HUES64 (cell line): ENCODE data around the gene LLGL1.

Source experiments
- H3K27ac ChIP-seq: 2 replicates; pipeline ENCODE4 v1.7.0; 2013; ENCODE audit warnings: low read depth, low read length, inconsistent platforms
- H3K27me3 ChIP-seq: 2 replicates; pipeline ENCODE4 v1.6.1; 2013; ENCODE audit warnings: mild to moderate bottlenecking, low read length; ENCODE audit not compliant: insufficient read depth
- H3K36me3 ChIP-seq: 2 replicates; pipeline ENCODE4 v1.6.1; 2013; ENCODE audit warnings: mild to moderate bottlenecking, low read length; ENCODE audit not compliant: insufficient read depth
- H3K4me1 ChIP-seq: 2 replicates; pipeline ENCODE4 v1.6.1; 2013; ENCODE audit warnings: mild to moderate bottlenecking, low read length, moderate library complexity; ENCODE audit not compliant: insufficient read depth
- H3K4me3 ChIP-seq: 2 replicates; pipeline ENCODE4 v1.5.1; 2013; ENCODE audit warnings: mild to moderate bottlenecking, low read length, moderate library complexity
- H3K9ac ChIP-seq: 2 replicates; pipeline ENCODE4 v1.6.1; 2013; ENCODE audit warnings: mild to moderate bottlenecking, low read depth, low read length
- H3K9me3 ChIP-seq: 2 replicates; pipeline ENCODE4 v1.6.1; 2013; ENCODE audit warnings: low read depth, low read length; ENCODE audit not compliant: insufficient read depth
- WGBS: fragments of 150-250, 120-280 bp; methylation state at CpG from one replicate; pipeline ENCODE4 v1.1.7; 2013; ENCODE audit warnings: missing lambda C conversion rate; 5-methylcytosine and 5-hydroxymethylcytosine counted together

LLGL1 gene

GRCh38 chr17:18184143-18185031 is 41.0 kb upstream of the LLGL1 start:
- H3K4me1 ChIP-seq: peaks cover 31% of the 10 kb centered on the region
- peaks cover 30% of the 10 kb centered on the region for H3K36me3 ChIP-seq
- H3K27me3 ChIP-seq: no peaks in the 10 kb centered on the region
- H3K27ac ChIP-seq: peak overlapping the region; percentile 98; the same call in 1 of the 2 replicates
- no peaks in the 10 kb centered on the region for H3K9me3 ChIP-seq
- WGBS: 2% methylated on average over 92 of the region's 92 CpGs
- peak overlapping the region; percentile 91 for H3K4me3 ChIP-seq
- peak overlapping the region; percentile 87 for H3K9ac ChIP-seq

- Histone ChIP-seq H3K9me3 (no peaks in the 10 kb centered on the region), H3K27ac (no peak overlapping the region), H3K4me3 (peak overlapping the region; percentile 91), H3K27me3 (no peaks in the 10 kb centered on the region), H3K4me1 (peaks cover 31% of the 10 kb centered on the region), H3K9ac (0 out of 2 replicates have a peak overlapping the region, but pooled peaks have one; percentile 87), H3K36me3 (peaks cover 30% of the 10 kb centered on the region)
- WGBS: 44% methylated on average over 3 of the region's 3 CpGs
Observed at GRCh38 chr17:18185391-18185790, 40.0 kb upstream of the LLGL1 start.

GRCh38 chr17:18185832-18186626 is 39.4 kb upstream of the LLGL1 start:
- H3K4me3 ChIP-seq: peak overlapping the region; percentile 91
- WGBS: 83% methylated on average over 9 of the region's 10 CpGs

GRCh38 chr17:18186627-18186982 is 38.8 kb upstream of the LLGL1 start:
- peaks cover 30% of the 10 kb centered on the region for H3K36me3 ChIP-seq
- H3K27me3 ChIP-seq: no peaks in the 10 kb centered on the region
- 0 out of 2 replicates have a peak overlapping the region, but pooled peaks have one; percentile 4 for H3K9ac ChIP-seq
- peaks cover 31% of the 10 kb centered on the region for H3K4me1 ChIP-seq
- H3K9me3 ChIP-seq: no peaks in the 10 kb centered on the region
- peak overlapping the region; percentile 91 for H3K4me3 ChIP-seq
- 86% methylated on average over 1 of the region's 1 CpG for WGBS
- no peak overlapping the region for H3K27ac ChIP-seq

More at GRCh38 chr17:18185832-18186626, 39.4 kb upstream of the LLGL1 start:
- H3K27me3 ChIP-seq: no peaks in the 10 kb centered on the region
- H3K9me3 ChIP-seq: no peaks in the 10 kb centered on the region
- H3K4me1 ChIP-seq: peaks cover 31% of the 10 kb centered on the region
- no peak overlapping the region for H3K27ac ChIP-seq
- peaks cover 30% of the 10 kb centered on the region for H3K36me3 ChIP-seq
- peak overlapping the region; percentile 4; the same call in 1 of the 2 replicates for H3K9ac ChIP-seq

- peak overlapping the region; percentile 91 for H3K4me3 ChIP-seq
- H3K27ac ChIP-seq: no peak overlapping the region
- H3K9me3 ChIP-seq: no peaks in the 10 kb centered on the region
- 81% methylated on average over 2 of the region's 2 CpGs for WGBS
- H3K9ac ChIP-seq: no peak overlapping the region
- H3K4me1 ChIP-seq: peaks cover 28% of the 10 kb centered on the region
- H3K36me3 ChIP-seq: peaks cover 31% of the 10 kb centered on the region
- H3K27me3 ChIP-seq: no peaks in the 10 kb centered on the region
Observed at GRCh38 chr17:18187226-18187625, 38.2 kb upstream of the LLGL1 start.

- Histone ChIP-seq H3K4me1 (peaks cover 27% of the 10 kb centered on the region), H3K9ac (no peak overlapping the region; the same call in 1 of the 2 replicates), H3K9me3 (no peaks in the 10 kb centered on the region), H3K27me3 (no peaks in the 10 kb centered on the region), H3K27ac (no peak overlapping the region), H3K36me3 (peaks cover 38% of the 10 kb centered on the region), H3K4me3 (no peak overlapping the region)
- 93% methylated on average over 9 of the region's 9 CpGs for WGBS
Observed at GRCh38 chr17:18187821-18188761, 37.3 kb upstream of the LLGL1 start.

GRCh38 chr17:18190628-18191235 is 34.7 kb upstream of the LLGL1 start:
- H3K27ac ChIP-seq: no peak overlapping the region
- no peaks in the 10 kb centered on the region for H3K9me3 ChIP-seq
- WGBS: 92% methylated on average over 3 of the region's 3 CpGs
- H3K9ac ChIP-seq: no peak overlapping the region
- H3K4me3 ChIP-seq: no peak overlapping the region
- H3K36me3 ChIP-seq: peaks cover 53% of the 10 kb centered on the region
- H3K27me3 ChIP-seq: no peaks in the 10 kb centered on the region
- H3K4me1 ChIP-seq: peaks cover 19% of the 10 kb centered on the region

- Histone ChIP-seq H3K36me3 (peaks cover 56% of the 10 kb centered on the region), H3K9ac (no peak overlapping the region), H3K9me3 (no peaks in the 10 kb centered on the region), H3K27ac (no peak overlapping the region), H3K27me3 (no peaks in the 10 kb centered on the region), H3K4me1 (peaks cover 13% of the 10 kb centered on the region), H3K4me3 (no peak overlapping the region)
- 91% methylated on average over 3 of the region's 3 CpGs for WGBS
Observed at GRCh38 chr17:18191236-18191667, 34.2 kb upstream of the LLGL1 start.

- WGBS: 88% methylated on average over 2 of the region's 2 CpGs
- Histone ChIP-seq H3K36me3 (peaks cover 58% of the 10 kb centered on the region), H3K4me3 (no peak overlapping the region), H3K9ac (no peak overlapping the region), H3K27me3 (no peaks in the 10 kb centered on the region), H3K27ac (no peak overlapping the region), H3K4me1 (peaks cover 8% of the 10 kb centered on the region; the same call in 1 of the 2 replicates), H3K9me3 (no peaks in the 10 kb centered on the region)
Observed at GRCh38 chr17:18191967-18192366, 33.5 kb upstream of the LLGL1 start.

GRCh38 chr17:18194394-18194793 is 31.0 kb upstream of the LLGL1 start:
- H3K27ac ChIP-seq: no peak overlapping the region
- WGBS: 98% methylated on average over 4 of the region's 4 CpGs
- H3K27me3 ChIP-seq: no peaks in the 10 kb centered on the region
- no peaks in the 10 kb centered on the region for H3K9me3 ChIP-seq
- no peak overlapping the region for H3K9ac ChIP-seq
- peaks cover 63% of the 10 kb centered on the region for H3K36me3 ChIP-seq
- H3K4me1 ChIP-seq: no peaks in the 10 kb centered on the region
- no peak overlapping the region for H3K4me3 ChIP-seq
